Measurements from ENCODE around the gene ADAM8. TPM values are rescaled to one million over a fixed set of nuclear protein-coding genes. Genes with fewer than 3 reads are reported as not detected.

Gene ADAM8
- total and polyA plus RNA-seq, 2 of the 8 experiments (the other 6 are each of a cell fraction or from before 2014, with no cell fraction given), result 4.6 TPM

DNA sequence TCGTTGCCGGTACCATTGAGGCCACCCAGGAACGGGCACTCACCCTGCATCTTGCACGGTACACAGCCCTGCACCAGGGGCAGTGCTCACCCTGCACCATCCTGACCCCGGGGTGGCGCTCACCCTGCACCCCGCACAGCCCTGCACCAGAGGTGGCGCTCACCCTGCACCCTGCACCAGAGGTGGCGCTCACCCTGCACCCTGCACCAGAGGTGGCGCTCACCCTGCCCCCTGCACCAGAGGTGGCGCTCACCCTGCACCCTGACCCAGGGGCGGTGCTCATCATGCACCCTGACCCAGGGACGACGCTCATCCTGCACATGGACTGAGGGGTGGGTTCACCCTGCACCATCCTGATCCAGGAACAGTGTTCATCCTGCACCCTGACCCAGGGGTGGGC lies 25.6 kb upstream of the ADAM8 start (continued):
- TF ChIP-seq ASH2L (IDR thresholded peaks at IDR 0.05; ENCODE audit: low read length), result no peak
- no peak for TF ChIP-seq HDAC2 (IDR thresholded peaks at IDR 0.05; ENCODE audit: borderline replicate concordance in 1 of 2, low read depth in 2 of 2, low read length in 2 of 2)
- no peak for TF ChIP-seq ZNF274 (IDR thresholded peaks at IDR 0.05; ENCODE audit: borderline replicate concordance, extremely low read depth, low read length)
- TF ChIP-seq POLR2A (IDR thresholded peaks at IDR 0.05; ENCODE audit: control extremely low read depth in 1 of 2, low read depth in 2 of 2, low read length in 2 of 2), result no peak
- no peak for TF ChIP-seq TAF1 (IDR thresholded peaks at IDR 0.05; ENCODE audit: low read depth, low read length)
- no peak for TF ChIP-seq MAFK (IDR thresholded peaks at IDR 0.05; ENCODE audit: low read depth, low read length)
